ENCODE measurements around the gene EN2.

EN2 gene

DNA sequence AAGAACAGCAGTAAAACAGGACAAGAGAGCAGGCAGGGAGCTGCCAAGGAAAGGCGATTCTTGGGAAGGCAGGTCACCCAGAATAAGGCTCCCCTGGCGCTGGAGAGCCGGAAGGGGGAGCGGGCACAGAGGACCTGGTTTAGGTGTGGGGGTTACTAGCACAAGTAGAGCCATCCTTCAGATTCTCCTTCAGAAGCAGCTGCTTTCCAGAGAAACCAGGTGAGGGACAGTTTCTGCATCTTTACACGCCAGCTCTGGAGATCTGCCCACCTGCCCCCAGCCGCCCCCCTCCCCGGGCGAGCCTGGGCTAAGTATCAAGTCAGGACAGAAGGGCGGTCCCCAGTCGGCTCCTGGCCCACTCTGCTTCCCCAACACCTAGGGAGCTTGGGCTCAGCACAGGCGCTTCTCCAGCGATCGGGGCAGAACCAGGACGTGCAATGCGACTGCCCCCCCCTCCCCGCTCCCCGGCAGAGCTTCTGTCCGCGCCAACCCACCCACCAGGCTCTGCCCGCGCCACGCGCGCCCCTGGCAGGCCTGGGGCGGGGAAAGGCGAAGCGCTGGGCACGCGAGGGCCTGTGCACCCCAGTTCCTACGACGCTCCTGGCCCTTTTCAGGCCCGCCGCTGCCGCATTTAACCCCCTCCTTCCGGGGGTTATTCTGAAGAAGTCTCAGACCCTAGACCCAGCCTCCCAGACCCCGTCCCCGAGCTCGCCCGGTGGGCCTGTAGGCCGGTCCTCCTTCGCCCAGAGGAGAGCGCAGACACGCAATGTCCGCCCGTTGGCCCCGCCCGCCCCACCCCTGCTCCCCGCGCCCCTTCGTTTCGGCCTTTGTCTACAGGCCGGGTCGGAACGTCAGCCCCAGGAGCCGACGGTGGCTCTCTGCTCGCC, 4.4 kb upstream of the EN2 start:
- Mint-ChIP-seq H3K9me3 (ENCODE audit: low read depth) (no peaks in the 10 kb centered on the region), H3K4me1 (ENCODE audit: low read depth) (peaks cover 22% of the 10 kb centered on the region), H3K36me3 (no peaks in the 10 kb centered on the region), H3K4me3 (no peak overlapping the region), H3K27me3 (peaks cover 30% of the 10 kb centered on the region), H3K27ac (no peak overlapping the region)

- no peaks in the 10 kb centered on the region for H3K9me3 Mint-ChIP-seq (ENCODE audit: low read depth)
- no peak overlapping the region for H3K27ac Mint-ChIP-seq
- peaks cover 34% of the 10 kb centered on the region for H3K27me3 Mint-ChIP-seq
- H3K4me3 Mint-ChIP-seq: no peak overlapping the region
- H3K36me3 Mint-ChIP-seq: no peaks in the 10 kb centered on the region
- peaks cover 23% of the 10 kb centered on the region for H3K4me1 Mint-ChIP-seq (ENCODE audit: low read depth)
Observed at GRCh38 chr7:155454183-155455112, 3.5 kb upstream of the EN2 start.

- H3K9me3 Mint-ChIP-seq (ENCODE audit: low read depth): no peaks in the 10 kb centered on the region
- H3K27me3 Mint-ChIP-seq: peaks cover 37% of the 10 kb centered on the region
- peaks cover 28% of the 10 kb centered on the region for H3K4me1 Mint-ChIP-seq (ENCODE audit: low read depth)
- H3K4me3 Mint-ChIP-seq: peak overlapping the region; percentile 47
- H3K36me3 Mint-ChIP-seq: no peaks in the 10 kb centered on the region
- H3K27ac Mint-ChIP-seq: no peak overlapping the region
Observed at GRCh38 chr7:155455132-155455693, 2.7 kb upstream of the EN2 start.

GRCh38 chr7:155455776-155456737, 1.9 kb upstream of the EN2 start:
- no peaks in the 10 kb centered on the region for H3K36me3 Mint-ChIP-seq
- no peaks in the 10 kb centered on the region for H3K9me3 Mint-ChIP-seq (ENCODE audit: low read depth)
- peak overlapping the region; percentile 70 for H3K4me3 Mint-ChIP-seq
- H3K27ac Mint-ChIP-seq: peak overlapping the region; percentile 19
- peaks cover 37% of the 10 kb centered on the region for H3K27me3 Mint-ChIP-seq
- peaks cover 26% of the 10 kb centered on the region for H3K4me1 Mint-ChIP-seq (ENCODE audit: low read depth)

DNA sequence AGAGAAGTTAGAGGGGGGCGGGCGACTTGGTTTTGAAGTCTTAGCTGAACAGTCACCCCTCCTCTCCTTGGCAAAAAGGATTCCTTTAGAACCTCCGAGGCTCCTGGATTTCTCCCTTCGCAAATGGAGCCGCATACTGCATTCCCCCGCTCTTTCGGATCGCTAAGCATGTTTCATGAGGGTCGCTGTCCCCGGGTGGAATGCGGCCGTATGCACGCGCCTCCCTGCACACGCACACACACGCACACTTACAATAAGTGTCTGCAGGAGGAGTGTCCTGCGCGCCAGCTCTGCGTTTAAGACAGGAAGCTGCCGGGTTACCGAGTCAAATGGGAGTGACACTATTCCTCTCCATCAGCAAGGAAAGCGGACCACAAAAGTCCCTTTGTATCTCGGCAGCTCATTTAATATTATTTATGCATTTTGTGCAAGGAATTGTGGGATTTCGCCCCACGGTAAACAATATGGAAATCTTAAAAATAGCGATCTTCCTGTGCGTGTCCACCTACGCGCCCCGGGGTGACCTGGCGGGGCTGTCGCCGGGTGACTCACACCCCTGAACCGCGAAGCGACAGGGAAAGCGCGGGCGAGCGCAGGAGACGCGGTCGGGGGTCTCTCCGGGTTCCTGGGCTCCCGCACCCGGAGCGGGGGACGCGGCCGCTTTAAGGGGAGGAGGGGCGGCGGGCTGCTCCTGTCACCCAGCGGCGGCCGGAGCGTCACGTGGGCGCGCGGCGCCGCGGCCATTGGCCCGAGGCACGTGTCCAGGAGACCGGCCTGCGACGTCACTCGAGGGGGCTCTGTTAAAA, 988 bp upstream of the EN2 start:
- Mint-ChIP-seq H3K4me3 (peak overlapping the region; percentile 70), H3K36me3 (no peaks in the 10 kb centered on the region), H3K27me3 (peaks cover 34% of the 10 kb centered on the region), H3K9me3 (ENCODE audit: low read depth) (no peaks in the 10 kb centered on the region), H3K4me1 (ENCODE audit: low read depth) (peaks cover 25% of the 10 kb centered on the region), H3K27ac (no peak overlapping the region)

GRCh38 chr7:155457544-155458110, 302 bp upstream of the EN2 start:
- Mint-ChIP-seq H3K27ac (no peak overlapping the region), H3K4me1 (ENCODE audit: low read depth) (peaks cover 25% of the 10 kb centered on the region), H3K4me3 (no peak overlapping the region), H3K27me3 (peaks cover 35% of the 10 kb centered on the region), H3K9me3 (ENCODE audit: low read depth) (no peaks in the 10 kb centered on the region), H3K36me3 (no peaks in the 10 kb centered on the region)

GRCh38 chr7:155458878-155459699, 1.2 kb downstream of the EN2 start:
- no peak overlapping the region for H3K27ac Mint-ChIP-seq
- peak overlapping the region; percentile 59 for H3K4me3 Mint-ChIP-seq
- H3K36me3 Mint-ChIP-seq: no peaks in the 10 kb centered on the region
- peaks cover 33% of the 10 kb centered on the region for H3K27me3 Mint-ChIP-seq
- no peaks in the 10 kb centered on the region for H3K9me3 Mint-ChIP-seq (ENCODE audit: low read depth)
- peaks cover 25% of the 10 kb centered on the region for H3K4me1 Mint-ChIP-seq (ENCODE audit: low read depth)

DNA sequence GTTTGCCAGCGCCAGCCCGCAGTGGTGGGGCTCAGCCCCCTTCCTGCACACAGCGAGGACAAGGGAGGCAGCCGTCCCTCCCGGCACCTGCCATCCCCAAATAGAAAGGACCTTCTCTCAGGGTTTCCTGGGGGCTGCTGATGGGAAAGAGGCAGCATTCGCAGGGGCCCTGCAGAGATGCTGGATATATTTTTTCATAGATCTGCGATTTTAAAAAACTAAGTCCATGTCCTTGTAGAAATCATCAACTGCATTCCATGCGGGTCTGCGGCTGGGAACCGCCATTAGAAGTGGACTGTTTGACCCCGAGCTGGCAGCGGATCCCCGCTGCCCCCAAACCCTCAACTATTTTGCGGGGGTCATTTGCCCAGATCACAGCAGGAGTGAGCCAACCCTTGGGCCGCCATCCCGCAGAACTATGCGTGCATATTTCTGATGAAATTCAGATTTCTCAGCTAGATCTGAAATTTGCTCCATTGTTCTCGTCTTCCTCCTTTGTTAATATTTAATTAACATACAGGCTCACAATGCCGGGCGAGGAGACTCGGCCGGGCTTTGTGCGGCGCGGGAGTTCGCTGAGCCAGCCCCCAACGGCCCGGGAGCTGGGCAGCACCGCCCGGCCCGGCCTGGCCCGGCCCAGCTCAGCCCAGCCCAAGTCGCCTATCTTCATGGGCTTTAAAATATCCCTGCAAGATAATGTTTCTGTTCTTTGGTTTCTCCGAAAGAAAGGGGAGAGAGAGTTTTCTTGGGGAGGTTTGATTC, 2.0 kb downstream of the EN2 start:
- H3K27ac Mint-ChIP-seq: no peak overlapping the region
- no peaks in the 10 kb centered on the region for H3K36me3 Mint-ChIP-seq
- H3K4me1 Mint-ChIP-seq (ENCODE audit: low read depth): peaks cover 23% of the 10 kb centered on the region
- H3K4me3 Mint-ChIP-seq: peak overlapping the region; percentile 59
- no peaks in the 10 kb centered on the region for H3K9me3 Mint-ChIP-seq (ENCODE audit: low read depth)
- H3K27me3 Mint-ChIP-seq: peaks cover 36% of the 10 kb centered on the region

- Mint-ChIP-seq H3K4me3 (no peak overlapping the region), H3K4me1 (ENCODE audit: low read depth) (peaks cover 27% of the 10 kb centered on the region), H3K27ac (no peak overlapping the region), H3K9me3 (ENCODE audit: low read depth) (no peaks in the 10 kb centered on the region), H3K36me3 (no peaks in the 10 kb centered on the region), H3K27me3 (peaks cover 35% of the 10 kb centered on the region)
Observed at GRCh38 chr7:155460926-155461613, 3.1 kb downstream of the EN2 start.

GRCh38 chr7:155461631-155462030, 3.7 kb downstream of the EN2 start:
- peaks cover 32% of the 10 kb centered on the region for H3K27me3 Mint-ChIP-seq
- H3K4me1 Mint-ChIP-seq (ENCODE audit: low read depth): peaks cover 25% of the 10 kb centered on the region
- H3K36me3 Mint-ChIP-seq: no peaks in the 10 kb centered on the region
- H3K27ac Mint-ChIP-seq: no peak overlapping the region
- no peaks in the 10 kb centered on the region for H3K9me3 Mint-ChIP-seq (ENCODE audit: low read depth)
- no peak overlapping the region for H3K4me3 Mint-ChIP-seq

DNA sequence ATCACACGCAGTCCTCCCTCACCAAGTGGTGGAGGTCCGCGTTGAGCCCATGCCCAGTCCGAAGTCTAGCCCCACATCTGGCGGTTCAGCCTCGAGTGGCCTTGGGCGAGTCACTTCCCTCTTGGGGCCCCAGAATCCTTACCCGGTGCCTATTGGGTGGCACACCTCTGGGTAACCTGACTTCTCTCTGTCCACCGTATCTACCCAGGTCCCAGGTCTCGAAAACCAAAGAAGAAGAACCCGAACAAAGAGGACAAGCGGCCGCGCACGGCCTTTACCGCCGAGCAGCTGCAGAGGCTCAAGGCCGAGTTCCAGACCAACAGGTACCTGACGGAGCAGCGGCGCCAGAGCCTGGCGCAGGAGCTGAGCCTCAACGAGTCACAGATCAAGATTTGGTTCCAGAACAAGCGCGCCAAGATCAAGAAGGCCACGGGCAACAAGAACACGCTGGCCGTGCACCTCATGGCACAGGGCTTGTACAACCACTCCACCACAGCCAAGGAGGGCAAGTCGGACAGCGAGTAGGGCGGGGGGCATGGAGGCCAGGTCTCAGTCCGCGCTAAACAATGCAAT, 4.3 kb downstream of the EN2 start:
- H3K27ac Mint-ChIP-seq: no peak overlapping the region
- peaks cover 33% of the 10 kb centered on the region for H3K27me3 Mint-ChIP-seq
- peaks cover 20% of the 10 kb centered on the region for H3K4me1 Mint-ChIP-seq (ENCODE audit: low read depth)
- no peaks in the 10 kb centered on the region for H3K9me3 Mint-ChIP-seq (ENCODE audit: low read depth)
- H3K4me3 Mint-ChIP-seq: no peak overlapping the region
- no peaks in the 10 kb centered on the region for H3K36me3 Mint-ChIP-seq
